ENCODE results near the gene CDK5RAP2. TPM values are rescaled to one million over a fixed set of nuclear protein-coding genes. Genes with fewer than 3 reads are reported as not detected.

The CDK5RAP2 gene
- total RNA-seq, 2 experiments from 2014 or later = 76.0 to 81.6 TPM

DNA sequence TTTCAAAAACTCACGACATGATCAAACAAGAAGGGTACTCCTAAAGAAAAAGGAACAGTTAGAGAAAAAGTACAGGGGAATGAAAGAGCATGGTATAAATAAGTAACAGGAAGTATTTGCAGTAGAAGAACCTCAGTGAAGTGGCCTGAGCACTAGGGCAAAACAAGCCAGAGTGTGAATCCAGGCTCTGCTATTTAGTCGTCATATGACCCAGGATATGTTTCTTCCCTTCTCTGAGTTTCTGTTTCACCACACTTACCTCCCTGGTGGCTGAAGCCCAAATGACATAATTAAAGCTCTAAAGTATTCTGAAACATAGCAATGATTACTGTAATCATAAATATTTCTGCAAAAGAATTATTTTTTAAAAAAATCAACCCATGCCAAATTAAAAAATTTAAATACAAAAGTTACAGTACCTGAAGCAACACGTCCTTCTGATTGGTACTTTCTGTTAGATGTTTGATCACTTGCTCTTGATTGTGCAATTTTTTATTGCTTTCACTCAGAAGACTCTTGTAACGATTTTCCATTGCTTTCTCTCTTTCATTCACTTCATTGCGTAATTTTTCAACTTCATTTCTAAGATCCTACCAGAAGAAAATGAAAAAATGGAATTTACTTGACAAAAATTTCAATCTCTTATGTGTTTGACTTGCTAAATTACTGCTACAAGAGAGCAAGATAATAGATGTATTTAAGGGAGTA is 88.9 kb downstream of the CDK5RAP2 start:
- Histone ChIP-seq H3K4me1 (ENCODE audit: insufficient read depth, low read length, poor library complexity, severe bottlenecking) (no peaks in the 10 kb centered on the region), H3K4me2 (ENCODE audit: low read length) (no peak overlapping the region), H4K20me1 (ENCODE audit: insufficient read depth, low read length) (no peaks in the 10 kb centered on the region), H3K79me2 (ENCODE audit: insufficient read depth, low read depth, low read length) (no peaks in the 10 kb centered on the region), H3K36me3 (ENCODE audit: insufficient read depth, low read length) (peaks cover 77% of the 10 kb centered on the region), H3K9me3 (ENCODE audit: low read length) (no peaks in the 10 kb centered on the region), H3K27ac (ENCODE audit: low read depth, low read length, poor library complexity, severe bottlenecking) (no peak overlapping the region), H2AFZ (ENCODE audit: low read length) (no peak overlapping the region), H3K9me2 (ENCODE audit: insufficient read depth, low read length) (no peaks in the 10 kb centered on the region), H3K4me3 (ENCODE audit: low read depth, low read length, poor library complexity, severe bottlenecking) (no peak overlapping the region)
- CTCF ChIA-PET (ENCODE audit: unreplicated experiment) = no interaction called here
- TF ChIP-seq, protein P1, sequence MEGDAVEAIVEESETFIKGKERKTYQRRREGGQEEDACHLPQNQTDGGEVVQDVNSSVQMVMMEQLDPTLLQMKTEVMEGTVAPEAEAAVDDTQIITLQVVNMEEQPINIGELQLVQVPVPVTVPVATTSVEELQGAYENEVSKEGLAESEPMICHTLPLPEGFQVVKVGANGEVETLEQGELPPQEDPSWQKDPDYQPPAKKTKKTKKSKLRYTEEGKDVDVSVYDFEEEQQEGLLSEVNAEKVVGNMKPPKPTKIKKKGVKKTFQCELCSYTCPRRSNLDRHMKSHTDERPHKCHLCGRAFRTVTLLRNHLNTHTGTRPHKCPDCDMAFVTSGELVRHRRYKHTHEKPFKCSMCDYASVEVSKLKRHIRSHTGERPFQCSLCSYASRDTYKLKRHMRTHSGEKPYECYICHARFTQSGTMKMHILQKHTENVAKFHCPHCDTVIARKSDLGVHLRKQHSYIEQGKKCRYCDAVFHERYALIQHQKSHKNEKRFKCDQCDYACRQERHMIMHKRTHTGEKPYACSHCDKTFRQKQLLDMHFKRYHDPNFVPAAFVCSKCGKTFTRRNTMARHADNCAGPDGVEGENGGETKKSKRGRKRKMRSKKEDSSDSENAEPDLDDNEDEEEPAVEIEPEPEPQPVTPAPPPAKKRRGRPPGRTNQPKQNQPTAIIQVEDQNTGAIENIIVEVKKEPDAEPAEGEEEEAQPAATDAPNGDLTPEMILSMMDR (conservative IDR thresholded peaks at IDR 0.05; ENCODE audit: low read length) = no peak
- TF ChIP-seq EZH2phosphoT487 (IDR thresholded peaks at IDR 0.05; ENCODE audit: borderline replicate concordance, low read depth, low read length) = no peak
- BruUV-seq (replicated peaks) = no TSS peak
- POLR2A ChIA-PET = no interaction called here
- DNase-seq (ENCODE audit: low spot score) = no peak
- intact Hi-C loops (cut with micrococcal nuclease; ENCODE audit: unreplicated experiment) = no loop called here

DNA sequence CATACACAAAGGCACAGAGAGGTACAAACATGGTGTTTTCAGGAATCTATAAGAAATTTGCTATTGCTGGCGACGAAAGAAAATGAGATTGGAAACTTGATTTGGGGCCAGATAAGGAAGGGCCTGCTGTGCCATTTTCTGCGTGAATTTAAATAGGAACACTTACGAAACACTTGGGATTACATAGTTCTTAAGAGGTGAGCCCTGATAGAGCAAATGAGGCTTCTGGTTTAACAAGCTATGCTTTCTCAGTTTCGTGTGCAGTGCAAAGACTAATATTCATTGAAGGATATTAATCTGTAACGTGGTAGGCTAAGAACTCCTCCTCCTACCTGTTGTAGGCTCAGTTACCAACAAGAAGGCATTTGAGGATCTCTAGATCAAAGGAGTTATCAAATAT is 93.1 kb downstream of the CDK5RAP2 start:
- H3K79me2 ChIP-seq (ENCODE audit: insufficient read depth, low read depth, low read length) = no peaks in the 10 kb centered on the region
- no peak for DNase-seq (ENCODE audit: low spot score)
- no peak overlapping the region for H3K4me3 ChIP-seq (ENCODE audit: low read depth, low read length, poor library complexity, severe bottlenecking)
- TF ChIP-seq, protein P1 (conservative IDR thresholded peaks at IDR 0.05; ENCODE audit: low read length) = no peak
- TF ChIP-seq EZH2phosphoT487 (IDR thresholded peaks at IDR 0.05; ENCODE audit: borderline replicate concordance, low read depth, low read length) = no peak
- no peaks in the 10 kb centered on the region for H4K20me1 ChIP-seq (ENCODE audit: insufficient read depth, low read length)
- H3K9me3 ChIP-seq (ENCODE audit: low read length) = no peaks in the 10 kb centered on the region
- no peak overlapping the region for H2AFZ ChIP-seq (ENCODE audit: low read length)
- BruUV-seq (replicated peaks) = no TSS peak
- peaks cover 93% of the 10 kb centered on the region for H3K36me3 ChIP-seq (ENCODE audit: insufficient read depth, low read length)
- no peak overlapping the region for H3K27ac ChIP-seq (ENCODE audit: low read depth, low read length, poor library complexity, severe bottlenecking)
- no peaks in the 10 kb centered on the region for H3K9me2 ChIP-seq (ENCODE audit: insufficient read depth, low read length)
- ChIA-PET CTCF (ENCODE audit: unreplicated experiment) (no interaction called here), POLR2A (no interaction called here)
- no peak overlapping the region for H3K4me2 ChIP-seq (ENCODE audit: low read length)
- intact Hi-C loops (cut with micrococcal nuclease; ENCODE audit: unreplicated experiment) = no loop called here
- no peaks in the 10 kb centered on the region for H3K4me1 ChIP-seq (ENCODE audit: insufficient read depth, low read length, poor library complexity, severe bottlenecking)

DNA sequence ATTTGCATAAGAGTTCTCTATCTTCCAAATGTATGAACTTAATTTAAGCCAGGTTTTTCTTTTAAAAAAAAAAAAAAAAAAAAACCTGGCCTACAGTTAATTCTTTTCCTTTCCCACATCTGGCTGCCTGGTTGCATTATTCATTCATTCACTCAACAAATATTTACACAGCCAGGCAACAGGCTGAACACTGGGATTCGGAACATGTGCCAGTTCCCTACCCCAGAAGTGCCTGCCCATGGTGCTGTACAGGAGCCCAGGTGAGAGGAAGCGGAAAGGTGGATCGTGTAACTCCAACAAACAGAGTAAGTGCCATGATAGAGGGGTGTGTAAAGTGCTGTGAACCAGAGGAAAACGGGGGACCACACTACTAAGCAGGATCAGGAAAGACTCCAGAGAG is 93.6 kb downstream of the CDK5RAP2 start:
- H3K9me2 ChIP-seq (ENCODE audit: insufficient read depth, low read length) = no peaks in the 10 kb centered on the region
- ChIA-PET CTCF (ENCODE audit: unreplicated experiment) (no interaction called here), POLR2A (no interaction called here)
- H2AFZ ChIP-seq (ENCODE audit: low read length) = no peak overlapping the region
- intact Hi-C loops (cut with micrococcal nuclease; ENCODE audit: unreplicated experiment) = no loop called here
- H3K4me1 ChIP-seq (ENCODE audit: insufficient read depth, low read length, poor library complexity, severe bottlenecking) = no peaks in the 10 kb centered on the region
- H3K27ac ChIP-seq (ENCODE audit: low read depth, low read length, poor library complexity, severe bottlenecking) = no peak overlapping the region
- no TSS peak for BruUV-seq (replicated peaks)
- TF ChIP-seq EZH2phosphoT487 (IDR thresholded peaks at IDR 0.05; ENCODE audit: borderline replicate concordance, low read depth, low read length) = no peak
- TF ChIP-seq, protein P1 (conservative IDR thresholded peaks at IDR 0.05; ENCODE audit: low read length) = no peak
- H4K20me1 ChIP-seq (ENCODE audit: insufficient read depth, low read length) = no peaks in the 10 kb centered on the region
- no peak overlapping the region for H3K4me3 ChIP-seq (ENCODE audit: low read depth, low read length, poor library complexity, severe bottlenecking)
- no peaks in the 10 kb centered on the region for H3K79me2 ChIP-seq (ENCODE audit: insufficient read depth, low read depth, low read length)
- H3K9me3 ChIP-seq (ENCODE audit: low read length) = no peaks in the 10 kb centered on the region
- no peak overlapping the region for H3K4me2 ChIP-seq (ENCODE audit: low read length)
- H3K36me3 ChIP-seq (ENCODE audit: insufficient read depth, low read length) = peaks cover 93% of the 10 kb centered on the region
- DNase-seq (ENCODE audit: low spot score) = no peak

All from OCI-LY7 (cell line).